ENCODE data around the gene CLIP2. TPM values are rescaled to one million over a fixed set of nuclear protein-coding genes. Genes with fewer than 3 reads are reported as not detected.
"Not testable (repeated sequence)": the region's sequence is repeated elsewhere in the genome, so short reads cannot be mapped to it uniquely, and the experiment has no call there.

CLIP2 gene
- total RNA-seq, 2 donors from 2014 or later, result 16.1 to 26.6 TPM

DNA sequence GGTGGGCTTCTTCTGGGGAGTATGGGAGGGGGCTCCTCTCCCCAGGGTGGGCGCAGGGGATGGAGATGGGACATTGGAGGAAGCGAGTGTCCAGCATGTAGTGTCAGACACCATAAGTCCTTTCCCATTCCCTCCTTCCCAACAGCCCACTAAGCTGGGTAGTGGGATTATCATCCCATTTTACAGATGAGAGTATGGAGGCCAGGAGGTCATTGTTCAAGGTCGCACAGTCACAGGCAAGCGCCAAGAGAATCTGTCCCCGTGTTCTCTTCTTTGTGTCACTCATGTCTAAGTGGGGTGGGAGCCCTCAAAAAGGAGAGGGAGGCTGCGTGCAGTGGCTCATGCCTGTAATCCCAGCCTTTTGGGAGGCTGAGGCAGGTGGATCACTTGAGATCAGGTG lies 64.8 kb downstream of the CLIP2 start:
- intact Hi-C loops (cut with DNase I), result no loop called here
- no peak for DNase-seq (ENCODE audit: low spot score)

DNA sequence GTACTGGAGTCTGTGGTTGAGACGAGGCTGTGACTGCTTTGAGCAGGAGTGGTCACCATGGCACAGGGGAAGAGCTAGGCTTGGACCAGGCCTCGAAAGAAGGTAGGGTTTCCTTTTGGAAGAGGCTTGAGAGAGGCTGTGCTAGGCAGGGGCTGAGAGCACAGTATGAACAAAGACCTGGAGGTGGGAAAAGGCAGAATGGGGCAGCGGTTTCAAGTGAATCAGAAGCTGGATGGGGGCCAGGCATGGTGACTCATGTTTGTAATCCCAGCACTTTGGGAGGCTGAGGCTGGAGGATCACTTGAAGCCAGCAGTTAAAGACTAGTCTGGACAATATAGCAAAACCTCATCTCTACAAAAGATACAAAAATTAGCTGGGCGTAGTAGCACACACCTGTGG lies 65.9 kb downstream of the CLIP2 start:
- intact Hi-C loops (cut with DNase I), result no loop called here
- DNase-seq (ENCODE audit: low spot score), result no peak

DNA sequence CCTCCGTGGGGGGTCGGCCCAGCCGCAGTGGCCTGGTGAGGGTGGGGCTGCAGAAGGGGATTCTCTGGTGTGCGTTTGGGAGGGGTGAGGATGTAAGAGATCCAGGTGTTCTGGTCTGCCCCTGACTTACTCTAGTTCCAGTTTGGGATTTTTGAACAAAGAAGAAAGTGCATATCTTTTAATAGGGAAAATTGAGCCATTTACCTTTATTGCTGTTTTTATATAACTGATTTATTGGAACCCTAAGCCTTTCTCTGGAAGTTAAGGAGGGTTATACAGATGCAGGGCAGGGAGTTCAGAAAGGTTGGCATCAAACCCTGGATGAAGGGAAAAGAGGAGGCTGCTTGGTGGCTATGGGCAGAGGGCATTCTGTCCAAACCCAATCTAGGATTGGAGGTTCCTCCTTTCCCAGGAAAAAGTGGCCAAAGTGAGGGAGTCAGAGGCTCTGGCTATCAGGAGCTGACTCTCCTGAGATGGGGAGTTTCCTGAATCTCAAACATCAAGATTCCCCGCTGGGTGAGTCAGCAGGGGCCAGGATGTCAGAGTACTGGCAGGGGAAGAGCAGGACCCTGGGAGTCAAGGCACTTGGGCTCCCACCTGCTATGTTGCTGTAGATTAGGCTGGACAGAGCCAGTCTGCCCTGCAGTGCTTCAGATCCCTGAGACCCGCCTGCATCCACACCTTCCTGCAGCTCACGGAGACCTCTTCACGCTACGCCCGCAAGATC lies 67.5 kb downstream of the CLIP2 start:
- intact Hi-C loops (cut with DNase I), result no loop called here
- DNase-seq (ENCODE audit: low spot score), result no peak

DNA sequence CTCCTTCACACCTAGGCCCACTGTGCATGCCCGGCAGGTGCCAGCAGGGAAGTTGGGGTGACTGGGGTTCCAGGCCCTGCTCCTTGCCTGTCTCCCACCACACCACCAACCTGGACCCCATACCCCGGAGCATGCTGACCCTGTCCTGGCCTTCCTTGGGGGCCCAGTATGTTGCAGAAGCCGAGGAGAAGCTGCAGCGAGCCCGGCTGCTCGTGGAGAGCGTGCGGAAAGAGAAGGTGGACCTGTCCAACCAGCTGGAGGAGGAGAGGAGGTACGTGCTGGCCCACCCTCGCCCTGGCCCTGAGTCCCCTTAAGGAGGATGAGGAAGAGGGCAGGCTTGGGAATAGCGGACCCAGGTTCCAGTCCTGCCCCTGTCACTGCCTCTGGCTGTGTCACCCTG lies 70.8 kb downstream of the CLIP2 start:
- intact Hi-C loops (cut with DNase I), result no loop called here
- DNase-seq (ENCODE audit: low spot score), result no peak

DNA sequence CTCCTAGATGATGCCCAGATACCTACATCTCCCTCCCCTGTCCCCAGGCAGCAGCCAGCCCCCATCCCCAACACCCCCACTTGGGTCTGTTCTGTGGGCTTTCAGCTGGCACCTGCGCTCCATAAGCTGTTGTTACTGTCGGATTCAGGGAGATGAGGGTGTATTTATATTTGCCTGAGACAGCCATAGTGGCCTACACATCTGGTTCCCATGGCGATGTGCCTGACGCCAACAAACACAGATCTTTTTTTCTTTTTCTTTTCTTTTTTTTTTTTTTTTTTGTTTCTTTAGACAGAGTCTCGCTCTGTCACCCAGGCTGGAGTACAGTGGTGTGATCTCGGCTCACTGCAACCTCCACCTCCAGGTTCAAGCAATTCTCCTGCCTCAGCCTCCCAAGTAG lies 73.1 kb downstream of the CLIP2 start:
- DNase-seq (ENCODE audit: low spot score), result no peak
- intact Hi-C loops (cut with DNase I), result no loop called here

DNA sequence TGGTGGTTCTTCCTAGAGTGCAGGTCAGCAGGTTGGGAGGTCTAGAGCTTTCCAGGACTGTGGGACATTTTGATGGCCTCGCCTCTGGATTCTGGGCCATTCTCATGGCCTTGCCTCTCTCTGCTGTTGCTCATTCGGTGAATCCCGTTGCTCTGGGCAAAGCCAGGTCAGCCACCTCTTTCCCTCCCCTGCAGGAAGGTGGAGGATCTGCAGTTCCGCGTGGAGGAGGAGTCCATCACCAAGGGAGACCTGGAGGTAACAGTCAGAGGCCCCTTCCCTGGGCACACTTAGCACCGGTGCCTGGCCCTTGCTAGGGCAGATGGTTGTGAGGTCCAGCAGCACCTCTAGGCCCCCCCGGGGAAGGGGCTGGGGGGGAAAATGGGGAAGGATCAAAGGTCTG lies 74.9 kb downstream of the CLIP2 start:
- intact Hi-C loops (cut with DNase I), result no loop called here
- DNase-seq (ENCODE audit: low spot score), result no peak

DNA sequence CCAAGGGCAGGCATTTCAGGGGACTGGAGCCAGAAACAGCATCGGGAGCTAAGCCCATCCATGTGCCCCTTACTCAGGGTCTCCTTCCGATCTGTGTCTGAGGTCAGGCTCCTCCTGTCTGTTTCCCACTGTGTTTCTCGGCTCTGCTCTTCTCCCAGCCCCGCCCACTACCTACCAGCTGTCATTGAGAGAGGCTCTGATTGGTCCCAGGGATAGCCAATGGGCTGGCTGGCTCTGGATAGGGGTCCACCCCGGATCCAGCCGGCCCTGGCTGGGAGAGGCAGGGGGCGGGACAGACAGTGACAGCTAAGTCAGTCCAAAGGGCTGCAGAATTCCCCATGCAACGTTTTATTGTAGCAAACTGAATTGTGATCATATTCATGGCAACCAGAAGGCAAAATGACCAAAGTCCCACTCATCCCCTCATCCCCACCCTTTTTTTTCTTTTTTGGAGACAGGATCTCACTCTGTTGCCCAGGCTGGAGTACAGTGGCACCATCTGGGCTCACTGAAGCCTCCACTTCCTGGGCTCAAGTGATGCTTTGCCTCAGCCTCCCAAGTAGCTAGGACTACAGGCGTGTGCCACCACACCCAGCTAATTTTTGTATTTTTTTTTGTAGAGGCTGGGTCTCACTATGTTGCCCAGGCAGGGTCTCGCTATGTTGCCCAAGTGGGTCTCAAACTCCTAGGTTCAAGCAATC lies 76.3 kb downstream of the CLIP2 start:
- DNase-seq (ENCODE audit: low spot score), result peak; percentile 90

DNA sequence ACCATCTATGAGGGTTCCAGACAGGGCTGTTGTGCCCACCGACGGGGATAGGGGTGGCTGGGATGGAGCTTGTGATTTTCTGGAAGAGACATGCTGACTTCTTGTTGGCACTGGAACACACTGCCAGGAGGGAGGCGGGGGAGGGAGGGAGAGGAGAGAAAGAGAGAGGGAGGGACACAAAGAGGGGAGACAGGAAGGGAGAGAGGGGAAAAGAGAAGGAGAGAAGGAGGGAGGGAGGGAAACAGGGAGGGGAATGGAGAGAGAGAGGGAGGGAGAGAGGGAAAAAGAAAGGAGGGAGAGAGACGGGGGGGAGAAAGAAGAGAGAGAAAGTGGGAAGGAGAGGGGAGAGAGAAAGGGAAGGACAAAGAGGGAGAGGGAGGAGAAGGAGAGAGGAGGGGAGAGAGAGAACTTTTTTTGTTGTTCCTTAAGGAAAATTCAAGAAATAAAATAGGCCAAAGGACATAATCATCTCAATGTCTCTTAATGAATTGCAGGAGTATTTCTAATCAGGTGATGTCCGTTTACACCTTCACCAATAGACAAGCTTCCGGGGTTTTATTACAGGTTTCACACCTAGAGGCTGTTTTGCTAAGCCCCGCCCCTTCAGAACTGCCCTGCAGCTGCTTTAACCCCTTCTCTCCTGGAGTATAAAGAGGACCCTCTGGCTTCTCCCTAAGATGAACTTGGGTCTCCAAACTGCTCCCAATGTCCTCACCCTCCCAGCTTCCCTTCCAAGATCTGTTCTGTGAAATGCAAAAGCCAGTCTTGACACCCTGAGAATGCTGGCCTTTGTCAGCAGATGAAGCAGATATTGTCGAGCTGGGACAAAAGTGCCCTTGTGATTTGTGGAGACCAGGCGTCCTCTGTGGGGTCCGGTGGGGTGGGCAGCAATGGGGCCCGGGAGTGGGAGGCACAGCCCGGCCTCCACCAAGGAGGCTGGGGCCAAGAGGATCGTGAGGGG lies 82.5 kb downstream of the CLIP2 start:
- DNase-seq (ENCODE audit: low spot score), result no peak
- intact Hi-C loops (cut with DNase I), result no loop called here

More for the DNA sequence above, 76.3 kb downstream of the CLIP2 start:
- intact Hi-C loops (cut with DNase I), result no loop called here

DNA sequence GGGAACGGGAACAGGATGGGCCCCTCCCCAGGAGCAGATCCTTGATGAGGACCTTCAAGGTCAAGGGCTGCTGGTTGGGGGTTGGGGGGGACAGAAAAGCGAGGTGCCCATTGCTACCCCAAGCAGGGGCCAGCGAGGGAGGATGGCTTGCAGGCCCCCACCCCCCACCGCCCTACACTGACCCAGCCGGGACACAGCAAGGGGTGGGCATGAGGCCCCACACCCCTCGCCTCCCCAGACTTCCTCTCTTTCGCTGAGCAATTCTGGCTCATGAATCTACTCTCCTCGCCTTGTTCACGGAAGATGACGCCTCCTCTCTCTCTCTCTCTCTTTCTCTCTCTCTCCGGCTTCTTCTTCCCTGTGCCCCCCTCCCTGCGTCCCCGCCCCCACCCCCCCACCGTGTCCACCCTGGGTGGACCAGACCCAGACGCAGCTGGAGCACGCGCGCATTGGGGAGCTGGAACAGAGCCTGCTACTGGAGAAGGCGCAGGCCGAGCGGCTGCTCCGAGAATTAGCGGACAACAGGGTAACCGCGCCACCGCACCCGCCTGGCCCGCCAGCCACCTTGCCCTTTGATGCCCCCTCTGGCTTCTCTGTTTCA lies 83.4 kb downstream of the CLIP2 start:
- intact Hi-C loops (cut with DNase I), result no loop called here

DNA sequence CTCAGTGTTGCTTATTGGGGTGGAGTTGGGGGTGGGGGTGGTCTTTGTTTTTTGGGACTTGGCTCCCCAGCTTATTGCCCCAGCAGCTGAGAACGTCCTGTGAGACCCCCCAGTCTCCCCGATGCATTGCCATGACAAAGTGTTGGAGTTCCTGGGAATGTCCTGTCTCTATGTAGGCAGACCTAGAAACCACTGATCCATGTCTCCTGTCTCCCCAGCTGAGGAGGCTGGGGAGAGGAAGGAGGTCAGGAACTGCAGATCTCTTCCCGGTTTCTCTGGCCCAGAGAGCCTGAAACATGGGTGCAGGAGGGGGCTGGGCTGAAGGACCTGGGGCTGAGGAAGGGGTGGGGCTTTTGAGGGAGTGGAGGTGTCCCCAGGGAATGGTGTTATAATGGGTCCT lies 84.3 kb downstream of the CLIP2 start:
- DNase-seq (ENCODE audit: low spot score), result no peak
- intact Hi-C loops (cut with DNase I), result no loop called here

More for the DNA sequence above, 83.4 kb downstream of the CLIP2 start:
- peak; percentile 86 for DNase-seq (ENCODE audit: low spot score)

DNA sequence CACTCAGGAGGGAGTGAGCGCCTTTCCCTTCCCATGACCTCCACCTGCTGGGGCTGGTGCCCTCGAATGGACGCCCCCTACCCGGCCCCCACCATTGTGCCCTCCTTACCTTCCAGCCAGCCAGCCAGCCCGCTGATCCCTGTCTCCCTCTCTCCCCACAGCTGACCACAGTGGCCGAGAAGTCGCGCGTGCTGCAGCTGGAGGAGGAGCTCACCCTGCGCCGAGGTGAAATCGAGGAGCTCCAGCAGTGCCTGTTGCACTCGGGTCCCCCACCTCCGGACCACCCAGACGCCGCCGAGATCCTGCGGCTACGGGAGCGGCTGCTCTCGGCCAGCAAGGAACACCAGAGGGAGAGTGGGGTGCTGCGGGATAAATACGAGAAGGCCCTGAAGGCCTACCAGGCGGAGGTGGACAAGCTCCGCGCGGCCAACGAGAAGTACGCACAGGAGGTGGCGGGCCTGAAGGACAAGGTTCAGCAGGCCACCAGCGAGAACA lies 86.6 kb downstream of the CLIP2 start:
- intact Hi-C loops (cut with DNase I), result no loop called here
- no peak for DNase-seq (ENCODE audit: low spot score)

DNA sequence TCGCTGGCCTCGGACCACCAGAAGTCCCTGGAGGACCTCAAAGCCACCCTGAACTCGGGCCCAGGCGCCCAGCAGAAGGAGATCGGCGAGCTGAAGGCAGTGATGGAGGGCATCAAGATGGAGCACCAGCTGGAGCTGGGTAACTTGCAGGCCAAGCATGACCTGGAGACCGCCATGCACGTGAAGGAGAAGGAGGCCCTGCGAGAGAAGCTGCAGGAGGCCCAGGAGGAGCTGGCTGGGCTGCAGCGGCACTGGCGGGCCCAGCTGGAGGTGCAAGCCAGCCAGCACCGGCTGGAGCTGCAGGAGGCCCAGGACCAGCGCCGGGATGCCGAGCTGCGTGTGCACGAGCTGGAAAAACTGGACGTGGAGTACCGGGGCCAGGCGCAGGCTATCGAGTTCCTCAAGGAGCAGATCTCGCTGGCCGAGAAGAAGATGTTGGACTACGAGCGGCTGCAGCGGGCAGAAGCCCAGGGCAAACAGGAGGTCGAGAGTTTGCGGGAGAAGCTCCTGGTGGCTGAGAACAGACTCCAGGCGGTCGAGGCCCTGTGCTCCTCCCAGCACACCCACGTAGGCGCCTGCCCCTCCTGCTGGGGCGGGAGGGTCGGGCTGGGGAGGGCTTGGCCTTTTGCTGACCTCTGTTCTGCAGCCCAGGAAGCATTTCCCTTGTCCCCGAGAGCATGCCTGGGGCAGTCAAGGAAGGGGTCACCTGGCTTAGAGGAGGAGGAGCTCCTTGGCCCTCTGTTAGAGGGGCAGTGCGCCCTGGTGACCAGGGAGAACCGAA lies 87.2 kb downstream of the CLIP2 start:
- intact Hi-C loops (cut with DNase I), result no loop called here
- DNase-seq (ENCODE audit: low spot score), result no peak

DNA sequence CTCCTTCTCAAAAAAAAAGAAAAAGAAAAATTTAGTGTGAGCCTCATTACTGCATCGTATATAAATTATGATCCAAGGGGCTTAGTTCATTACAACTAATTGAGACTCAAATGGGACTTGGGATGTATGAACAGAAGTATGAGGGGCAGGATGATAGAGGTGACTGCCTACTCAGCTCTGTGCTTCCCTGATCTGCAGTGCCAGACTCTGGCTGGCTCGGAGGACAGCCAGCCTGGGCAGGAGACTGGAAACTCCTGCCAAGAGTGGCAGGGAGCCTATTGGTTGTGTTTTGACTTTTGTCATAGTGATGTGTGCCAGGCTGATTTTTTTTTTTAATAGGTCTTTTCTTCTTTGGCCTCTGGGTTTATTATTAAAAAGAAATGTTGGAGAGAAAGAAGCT lies 90.7 kb downstream of the CLIP2 start:
- DNase-seq (ENCODE audit: low spot score), result no peak
- intact Hi-C loops (cut with DNase I), result loop anchor here in 1 of 2 donors (10.0 kb wide), 1 partner anchor 75 kb away; no protein-coding TSS in a partner anchor

DNA sequence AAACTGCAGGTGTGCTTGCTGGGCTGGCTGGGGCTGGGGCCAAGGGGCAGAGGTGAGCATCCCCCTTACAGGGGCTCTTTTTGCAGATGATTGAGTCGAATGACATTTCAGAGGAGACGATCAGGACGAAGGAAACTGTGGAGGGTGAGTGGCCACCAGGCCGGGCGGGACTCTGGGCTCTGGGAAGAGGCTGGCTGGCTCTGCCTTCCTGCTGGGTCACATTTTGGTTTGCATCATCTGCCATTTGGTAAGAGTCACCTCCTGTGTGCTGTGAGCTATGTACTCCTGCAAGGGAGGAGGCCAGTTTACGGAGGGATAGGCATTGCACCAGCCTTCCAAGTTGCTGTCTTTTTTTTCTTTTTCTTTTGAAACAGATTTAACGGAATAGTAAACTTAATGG lies 91.5 kb downstream of the CLIP2 start:
- DNase-seq (ENCODE audit: low spot score), result no peak
- intact Hi-C loops (cut with DNase I), result loop anchor here in 1 of 2 donors (10.0 kb wide), 1 partner anchor 76 kb away; no protein-coding TSS in a partner anchor

DNA sequence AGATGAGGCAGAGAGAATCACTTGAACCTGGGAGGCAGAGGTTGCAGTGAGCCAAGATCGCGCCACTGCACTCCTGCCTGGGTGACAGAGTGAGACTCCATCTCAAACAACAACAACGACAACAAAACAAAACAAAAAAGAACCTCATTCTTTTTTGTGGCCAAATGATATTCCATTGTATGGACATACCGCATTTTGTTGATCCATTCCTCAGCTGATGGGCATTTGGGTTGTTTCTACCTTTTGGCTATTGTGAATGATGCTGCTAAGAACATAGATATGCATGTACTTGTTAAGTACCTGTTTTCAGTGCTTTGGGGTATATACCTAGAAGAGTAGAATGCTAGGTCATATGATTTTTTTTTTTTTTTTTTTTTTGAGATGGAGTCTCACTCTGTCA lies 94.9 kb downstream of the CLIP2 start:
- intact Hi-C loops (cut with DNase I), result loop anchor here in 1 of 2 donors (10.0 kb wide), 1 partner anchor 79 kb away; no protein-coding TSS in a partner anchor
- not testable (repeated sequence) for DNase-seq (ENCODE audit: low spot score)

DNA sequence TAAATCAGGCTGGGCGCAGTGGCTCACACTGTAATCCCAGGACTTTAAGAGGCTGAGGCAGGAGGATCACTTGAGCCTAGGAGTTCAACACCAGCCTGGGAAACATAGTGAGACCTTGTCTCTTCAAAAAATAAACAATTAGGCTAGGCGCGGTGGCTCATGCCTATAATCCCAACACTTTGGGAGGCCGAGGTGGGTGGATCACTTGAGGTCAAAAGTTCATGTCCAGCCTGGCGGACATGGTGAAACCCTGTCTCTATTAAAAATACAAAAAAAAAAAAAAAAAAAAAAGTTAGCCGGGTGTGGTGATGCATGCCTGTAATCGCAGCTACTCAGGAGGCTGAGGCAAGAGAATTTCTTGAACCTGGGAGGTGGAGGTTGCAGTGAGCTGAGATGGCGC lies 95.6 kb downstream of the CLIP2 start:
- DNase-seq (ENCODE audit: low spot score), result not testable (repeated sequence)
- intact Hi-C loops (cut with DNase I), result loop anchor here in 1 of 2 donors (5.0 to 10.0 kb wide), 2 partner anchors 80 to 163 kb away; no protein-coding TSS in a partner anchor

DNA sequence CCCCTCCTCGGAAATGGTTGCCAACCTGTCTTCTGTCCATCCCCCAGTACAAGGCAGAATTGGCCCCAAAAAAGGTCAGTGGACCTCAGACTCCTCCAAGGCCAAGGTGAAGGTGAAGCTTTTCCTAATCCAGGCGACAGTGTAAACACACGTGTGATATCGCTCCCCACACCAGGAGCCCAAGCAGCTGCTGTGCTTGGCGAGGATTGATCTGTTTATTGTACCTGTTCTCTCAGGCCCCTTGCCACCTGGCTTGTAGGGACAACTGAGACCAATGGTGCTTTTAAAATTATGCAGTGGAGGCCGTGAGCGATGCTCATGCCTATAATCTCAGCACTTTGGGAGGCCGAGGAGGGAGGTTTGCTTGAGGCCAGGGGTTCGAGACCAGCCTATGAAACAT lies 98.4 kb downstream of the CLIP2 start:
- intact Hi-C loops (cut with DNase I), result loop anchor here in 1 of 2 donors (5.0 to 10.0 kb wide), 2 partner anchors 83 to 165 kb away; no protein-coding TSS in a partner anchor
- DNase-seq (ENCODE audit: low spot score), result no peak

DNA sequence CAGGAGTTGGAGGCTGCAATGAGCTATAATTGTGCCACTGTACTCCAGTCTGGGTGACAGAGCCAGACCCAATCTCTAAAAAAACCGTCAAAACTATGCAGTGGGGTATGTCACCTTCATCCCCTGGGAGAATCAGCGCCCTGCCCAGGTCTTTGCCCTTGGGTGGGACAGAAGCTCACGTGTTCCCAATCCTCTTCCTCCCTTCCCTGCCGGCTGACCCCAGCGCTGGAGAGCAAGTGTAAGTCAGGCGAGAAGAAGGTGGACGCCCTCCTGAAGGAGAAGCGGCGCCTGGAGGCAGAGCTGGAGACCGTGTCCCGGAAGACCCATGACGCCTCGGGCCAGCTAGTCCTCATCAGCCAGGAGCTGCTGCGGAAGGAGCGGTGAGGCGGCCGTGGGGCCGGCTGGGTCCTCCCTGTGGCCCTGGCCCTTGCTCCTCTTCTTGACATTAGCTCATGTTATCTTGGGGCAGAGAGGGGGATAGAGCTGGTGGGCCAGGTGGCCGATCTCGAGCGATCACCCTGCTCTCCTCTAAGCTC lies 99.7 kb downstream of the CLIP2 start:
- DNase-seq (ENCODE audit: low spot score), result no peak
- intact Hi-C loops (cut with DNase I), result loop anchor here in 1 of 2 donors (5.0 to 10.0 kb wide), 2 partner anchors 84 to 167 kb away; no protein-coding TSS in a partner anchor
